ENCODE results near the gene NINL.

Gene NINL

GRCh38 chr20:25571817-25572216 is 13.5 kb downstream of the NINL start:
- TF ChIP-seq CTCF (IDR thresholded peaks at IDR 0.05; ENCODE audit: low read depth, low read length), result no peak
- no peak for DNase-seq (ENCODE audit: extremely low read depth, low read depth)

GRCh38 chr20:25571240-25571639 is 14.1 kb downstream of the NINL start:
- no peak for TF ChIP-seq CTCF (IDR thresholded peaks at IDR 0.05; ENCODE audit: low read depth, low read length)
- no peak for DNase-seq (ENCODE audit: extremely low read depth, low read depth)

- DNase-seq (ENCODE audit: extremely low read depth, low read depth), result no peak
- TF ChIP-seq CTCF (IDR thresholded peaks at IDR 0.05; ENCODE audit: low read depth, low read length), result no peak
These were observed 15.2 kb downstream of the NINL start for GRCh38 chr20:25570148-25570530.

GRCh38 chr20:25567286-25567685 is 18.0 kb downstream of the NINL start:
- DNase-seq (ENCODE audit: extremely low read depth, low read depth), result no peak
- TF ChIP-seq CTCF (IDR thresholded peaks at IDR 0.05; ENCODE audit: low read depth, low read length), result no peak

GRCh38 chr20:25566821-25567220 is 18.5 kb downstream of the NINL start:
- no peak for DNase-seq (ENCODE audit: extremely low read depth, low read depth)
- TF ChIP-seq CTCF (IDR thresholded peaks at IDR 0.05; ENCODE audit: low read depth, low read length), result no peak

GRCh38 chr20:25565578-25566157 is 19.7 kb downstream of the NINL start:
- DNase-seq (ENCODE audit: extremely low read depth, low read depth), result no peak
- TF ChIP-seq CTCF (IDR thresholded peaks at IDR 0.05; ENCODE audit: low read depth, low read length), result no peak

- no peak for TF ChIP-seq CTCF (IDR thresholded peaks at IDR 0.05; ENCODE audit: low read depth, low read length)
- no peak for DNase-seq (ENCODE audit: extremely low read depth, low read depth)
These were observed 21.5 kb downstream of the NINL start for GRCh38 chr20:25563876-25564275.
